Activated CD8-positive, alpha-beta memory T cell treated with anti-CD3 and anti-CD28 coated beads for 1 hour (primary cell): Measurements from ENCODE around the gene TBXAS1.
"Not testable (repeated sequence)": the region's sequence is repeated elsewhere in the genome, so short reads cannot be mapped to it uniquely, and the experiment has no call there.

Experiments used
- DNase-seq, 2 donors: peaks; one replicate each; pipeline ENCODE4 v3.0.0-alpha.2; 2020; ENCODE audit warnings: low read depth in 1 of 2; ENCODE audit errors: extremely low read depth in 1 of 2

The TBXAS1 gene

GRCh38 chr7:139825666-139826290 is 3.3 kb upstream of the TBXAS1 start:
- DNase-seq = no peak

GRCh38 chr7:139827042-139827441 is 2.0 kb upstream of the TBXAS1 start:
- no peak for DNase-seq

- DNase-seq = no peak
Measured at GRCh38 chr7:139828446-139828845, 618 bp upstream of the TBXAS1 start.

- DNase-seq = no peak
Measured at GRCh38 chr7:139829775-139830117, 682 bp downstream of the TBXAS1 start.

- DNase-seq = no peak
Measured at GRCh38 chr7:139830292-139830691, 1.2 kb downstream of the TBXAS1 start.

- DNase-seq = no peak
Measured at GRCh38 chr7:139830782-139831501, 1.9 kb downstream of the TBXAS1 start.

GRCh38 chr7:139835848-139836247 is 6.8 kb downstream of the TBXAS1 start:
- DNase-seq = not testable (repeated sequence)

GRCh38 chr7:139837291-139837690 is 8.2 kb downstream of the TBXAS1 start:
- not testable (repeated sequence) for DNase-seq

- no peak for DNase-seq
Measured at GRCh38 chr7:139838276-139838675, 9.2 kb downstream of the TBXAS1 start.

GRCh38 chr7:139838876-139839275 is 9.8 kb downstream of the TBXAS1 start:
- no peak for DNase-seq

- DNase-seq = no peak
Measured at GRCh38 chr7:139840776-139841175, 11.7 kb downstream of the TBXAS1 start.

GRCh38 chr7:139842401-139843210 is 13.5 kb downstream of the TBXAS1 start:
- no peak for DNase-seq

GRCh38 chr7:139843211-139843537 is 14.1 kb downstream of the TBXAS1 start:
- DNase-seq = not testable (repeated sequence)

- no peak for DNase-seq
Measured at GRCh38 chr7:139844779-139845442, 15.8 kb downstream of the TBXAS1 start.

- no peak for DNase-seq
Measured at GRCh38 chr7:139845443-139845805, 16.4 kb downstream of the TBXAS1 start.

GRCh38 chr7:139846297-139846696 is 17.2 kb downstream of the TBXAS1 start:
- DNase-seq = no peak

GRCh38 chr7:139848274-139848673 is 19.2 kb downstream of the TBXAS1 start:
- DNase-seq = no peak

- no peak for DNase-seq
Measured at GRCh38 chr7:139850906-139851305, 21.8 kb downstream of the TBXAS1 start.

GRCh38 chr7:139851770-139852481 is 22.9 kb downstream of the TBXAS1 start:
- DNase-seq = no peak

- DNase-seq = no peak
Measured at GRCh38 chr7:139852482-139852845, 23.4 kb downstream of the TBXAS1 start.
